Peyer's patch (tissue), 4 donors: ENCODE results near the gene IFT52. TPM values are rescaled to one million over a fixed set of nuclear protein-coding genes. Genes with fewer than 3 reads are reported as not detected.
A peak's percentile ranks its signal among the peaks of the same experiment; 100 is the strongest.

ENCODE experiments used
- DNase-seq, 3 donors: peaks; one replicate each; pipeline ENCODE4 v3.0.0-alpha.2; 2017 to 2019
- H3K27ac ChIP-seq, 4 donors: fragments of 200-600 bp; sonication (generic); one replicate each; pipeline ENCODE4 v1.5.1; 2016 to 2019
- H3K27me3 ChIP-seq, 2 donors: fragments of 200-600 bp; sonication (generic); one replicate each; pipeline ENCODE4 v1.5.1; 2019
- H3K36me3 ChIP-seq, 3 donors: fragments of 200-600 bp; sonication (generic); one replicate each; pipeline ENCODE4 v1.5.1; 2016 to 2019
- H3K4me1 ChIP-seq, 4 donors: fragments of 200-600 bp; sonication (generic); one replicate each; pipeline ENCODE4 v1.5.1; 2016 to 2019
- H3K4me3 ChIP-seq, 4 donors: fragments of 200-600 bp; sonication (generic); 1 replicate in 3 of 4; 2 replicates in 1 of 4; pipeline ENCODE4 v1.5.1; 2016 to 2019; ENCODE audit warnings: mild to moderate bottlenecking in 1 of 4
- H3K9me3 ChIP-seq, 4 donors: fragments of 200-600 bp; sonication (generic); one replicate each; pipeline ENCODE4 v1.5.1; 2016 to 2019; ENCODE audit warnings: mild to moderate bottlenecking in 1 of 4
- CTCF ChIP-seq, 6 experiments: fragments of 450-650 bp in 4 of 6; fragments of 200-600 bp in 2 of 6; sonication (generic) in 1 of 6; IDR thresholded peaks; one replicate each; pipeline ENCODE4 v1.5.1; 2017 to 2019; ENCODE audit warnings: antibody characterized with exemption in 6 of 6, mild to moderate bottlenecking in 3 of 6, moderate library complexity in 1 of 6
- POLR2A ChIP-seq, 2 donors: fragments of 450-650 bp; IDR thresholded peaks; one replicate each; pipeline ENCODE4 v1.5.1; 2017; ENCODE audit warnings: antibody characterized with exemption in 2 of 2, mild to moderate bottlenecking in 2 of 2, moderate library complexity in 2 of 2
- total RNA-seq, 4 donors: library from RNA; depleted of rRNA; stranded (reverse); fragments of >200 nt; gene quantifications; one replicate each; pipeline ENCODE4 v1.1.0, GENCODE V29; 2016

The IFT52 gene
- total RNA-seq, 4 donors from 2014 or later = 15.7 to 30.8 (median 17.0) TPM

- DNase-seq = no peak
- no peaks in the 10 kb centered on the region for H3K36me3 ChIP-seq
- TF ChIP-seq POLR2A (IDR thresholded peaks at IDR 0.05) (no peak), CTCF (IDR thresholded peaks at IDR 0.05) (no peak)
- H3K27me3 ChIP-seq = no peaks in the 10 kb centered on the region
- H3K4me3 ChIP-seq = no peak overlapping the region
- H3K27ac ChIP-seq = no peak overlapping the region
- H3K9me3 ChIP-seq = no peaks in the 10 kb centered on the region
- peaks cover 0 to 14% (median 0%) of the 10 kb centered on the region in 4 donors for H3K4me1 ChIP-seq
These were observed 36.4 kb upstream of the IFT52 start for GRCh38 chr20:43554369-43554768.

GRCh38 chr20:43558412-43559146 lies 32.2 kb upstream of the IFT52 start, which contains the start of gene SGK2:
TSS of gene SGK2 (plus strand) at chr20:43559027. CDS start at chr20:43566496, 7,469 bp downstream.
- no peaks in the 10 kb centered on the region for H3K36me3 ChIP-seq
- H3K9me3 ChIP-seq = no peaks in the 10 kb centered on the region
- peaks cover 0 to 14% (median 0%) of the 10 kb centered on the region in 4 donors for H3K4me1 ChIP-seq
- H3K27me3 ChIP-seq = no peaks in the 10 kb centered on the region
- DNase-seq = peak in 2 of 3 donors; percentile 81 to 83
- H3K4me3 ChIP-seq = peak within 1 kb of the TSS in 2 of 4 donors; percentile 48 to 49
- TF ChIP-seq POLR2A (IDR thresholded peaks at IDR 0.05) (peak; percentile 57 to 62), CTCF (IDR thresholded peaks at IDR 0.05) (no peak)
- H3K27ac ChIP-seq = peak within 1 kb of the TSS in 3 of 4 donors; percentile 78 to 94 (median 91)

- Histone ChIP-seq H3K4me3 (peak overlapping the region in 2 of 4 donors; percentile 48 to 49), H3K36me3 (no peaks in the 10 kb centered on the region), H3K27ac (peak overlapping the region in 3 of 4 donors; percentile 78 to 94 (median 91)), H3K4me1 (peaks cover 0 to 14% (median 0%) of the 10 kb centered on the region in 4 donors), H3K27me3 (no peaks in the 10 kb centered on the region), H3K9me3 (no peaks in the 10 kb centered on the region)
- DNase-seq = no peak
- TF ChIP-seq POLR2A (IDR thresholded peaks at IDR 0.05) = no peak
- TF ChIP-seq CTCF (IDR thresholded peaks at IDR 0.05) = no peak
These were observed 31.4 kb upstream of the IFT52 start for GRCh38 chr20:43559147-43559987.

- Histone ChIP-seq H3K36me3 (peaks cover 0 to 6% (median 0%) of the 10 kb centered on the region in 3 donors), H3K4me3 (peak overlapping the region in 2 of 4 donors; percentile 48 to 49), H3K9me3 (no peaks in the 10 kb centered on the region), H3K27me3 (no peaks in the 10 kb centered on the region), H3K4me1 (peaks cover 0 to 14% (median 0%) of the 10 kb centered on the region in 4 donors), H3K27ac (no peak overlapping the region)
- DNase-seq = no peak
- TF ChIP-seq POLR2A (IDR thresholded peaks at IDR 0.05) = no peak
- no peak for TF ChIP-seq CTCF (IDR thresholded peaks at IDR 0.05)
These were observed 29.8 kb upstream of the IFT52 start for GRCh38 chr20:43560974-43561373.

GRCh38 chr20:43563429-43563828 lies 27.3 kb upstream of the IFT52 start:
- Histone ChIP-seq H3K9me3 (no peaks in the 10 kb centered on the region), H3K27ac (no peak overlapping the region), H3K27me3 (no peaks in the 10 kb centered on the region), H3K4me1 (no peaks in the 10 kb centered on the region), H3K4me3 (no peak overlapping the region), H3K36me3 (peaks cover 0 to 6% (median 0%) of the 10 kb centered on the region in 3 donors)
- no peak for DNase-seq
- no peak for TF ChIP-seq CTCF (IDR thresholded peaks at IDR 0.05)
- no peak for TF ChIP-seq POLR2A (IDR thresholded peaks at IDR 0.05)
